ENCODE results near the gene INPP5A. TPM values are rescaled to one million over a fixed set of nuclear protein-coding genes. Genes with fewer than 3 reads are reported as not detected.

Gene INPP5A
- total and polyA plus RNA-seq, 2 of the 13 experiments (the other 11 are each of a cell fraction or from before 2014, with no cell fraction given), result 17.5 to 37.9 TPM

DNA sequence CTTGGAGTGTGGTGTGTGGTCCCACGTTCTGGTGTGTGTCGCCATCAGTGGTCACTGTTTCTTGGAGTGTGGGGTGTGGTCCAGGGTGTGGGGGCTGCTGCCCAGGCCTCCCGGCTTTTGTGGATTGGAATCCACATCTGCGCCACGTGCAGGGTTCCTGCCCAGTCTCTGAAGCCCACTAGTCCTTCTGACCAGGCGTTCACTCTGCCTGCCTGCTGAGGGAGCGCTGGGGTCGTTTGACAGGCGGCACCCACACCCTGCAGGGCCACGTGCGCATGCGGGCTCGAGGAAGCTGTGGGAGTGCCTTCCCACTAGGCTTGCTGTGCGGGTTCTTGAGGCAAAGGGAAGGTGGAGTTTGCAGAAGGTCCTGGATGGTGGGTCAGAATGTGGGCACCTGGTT is 51.4 kb downstream of the INPP5A start:
- Histone ChIP-seq H3K27ac (ENCODE audit: extremely low read length, insufficient read depth, low read length) (no peak overlapping the region), H3K4me3 (replicated peaks in 1 of 3; ENCODE audit: insufficient read depth in 1 of 3, low read depth in 2 of 3, low read length in 3 of 3) (no peak overlapping the region), H3K36me3 (replicated peaks in 1 of 2; ENCODE audit: control insufficient read depth in 1 of 2, insufficient read depth in 2 of 2, low read length in 2 of 2) (no peaks in the 10 kb centered on the region), H3K4me2 (ENCODE audit: low read depth, low read length) (no peak overlapping the region), H3K79me2 (ENCODE audit: insufficient read depth, low read length) (peaks cover 32% of the 10 kb centered on the region), H3K4me1 (ENCODE audit: insufficient read depth, low read length) (peaks cover 43% of the 10 kb centered on the region), H2AFZ (ENCODE audit: low read length) (no peak overlapping the region), H3K27me3 (ENCODE audit: control insufficient read depth in 1 of 2, insufficient read depth in 2 of 2, low read length in 2 of 2) (no peaks in the 10 kb centered on the region; a peak in 1 of 5 replicates), H3K9me3 (ENCODE audit: low read length) (no peaks in the 10 kb centered on the region), H4K20me1 (ENCODE audit: insufficient read depth, low read length) (no peaks in the 10 kb centered on the region), H3K9ac (ENCODE audit: insufficient read depth, low read depth, low read length) (no peak overlapping the region)
- CTCF ChIA-PET (ENCODE audit: low intra/inter-chr PET ratio, low total read pairs), result no interaction called here
- intact Hi-C loops (cut with micrococcal nuclease; ENCODE audit: unreplicated experiment), result no loop called here
- no TSS peak for BruUV-seq (replicated peaks)
- no peak for ATAC-seq
- in situ Hi-C loops (cut with HindIII; ENCODE audit: extremely low pct_ligation_motif_present, low pct_unique_long_range_greater_than_20kb), result no loop called here
- POLR2A ChIA-PET, result no interaction called here
- 100% methylated on average over 11 of the region's 14 CpGs for WGBS (ENCODE audit: low lambda C conversion rate)
- FAIRE-seq, result no peak
- no peak for DNase-seq (ENCODE audit: low spot score)
- TF ChIP-seq ZNF253 (CRISPR knock-in tag; IDR thresholded peaks at IDR 0.05; ENCODE audit: borderline replicate concordance) (no peak), ZFX (CRISPR knock-in tag; IDR thresholded peaks at IDR 0.05; ENCODE audit: low read depth) (no peak), NFE2L1 (CRISPR knock-in tag; IDR thresholded peaks at IDR 0.05; ENCODE audit: borderline replicate concordance) (no peak), TGIF2 (CRISPR knock-in tag; IDR thresholded peaks at IDR 0.05) (no peak), RNF2 (conservative IDR thresholded peaks at IDR 0.05; ENCODE audit: low read depth) (no peak), KLF9 (CRISPR knock-in tag; IDR thresholded peaks at IDR 0.05; ENCODE audit: low read depth) (no peak), HMGA1 (CRISPR knock-in tag; conservative IDR thresholded peaks at IDR 0.05) (no peak), ZBTB44 (CRISPR knock-in tag; IDR thresholded peaks at IDR 0.05) (no peak), ZKSCAN5 (CRISPR knock-in tag; IDR thresholded peaks at IDR 0.05) (no peak), ZNF44 (CRISPR knock-in tag; IDR thresholded peaks at IDR 0.05) (no peak), DMTF1 (CRISPR knock-in tag; IDR thresholded peaks at IDR 0.05) (no peak), ISX (CRISPR knock-in tag; conservative IDR thresholded peaks at IDR 0.05) (no peak)
- TF ChIP-seq, protein P1, sequence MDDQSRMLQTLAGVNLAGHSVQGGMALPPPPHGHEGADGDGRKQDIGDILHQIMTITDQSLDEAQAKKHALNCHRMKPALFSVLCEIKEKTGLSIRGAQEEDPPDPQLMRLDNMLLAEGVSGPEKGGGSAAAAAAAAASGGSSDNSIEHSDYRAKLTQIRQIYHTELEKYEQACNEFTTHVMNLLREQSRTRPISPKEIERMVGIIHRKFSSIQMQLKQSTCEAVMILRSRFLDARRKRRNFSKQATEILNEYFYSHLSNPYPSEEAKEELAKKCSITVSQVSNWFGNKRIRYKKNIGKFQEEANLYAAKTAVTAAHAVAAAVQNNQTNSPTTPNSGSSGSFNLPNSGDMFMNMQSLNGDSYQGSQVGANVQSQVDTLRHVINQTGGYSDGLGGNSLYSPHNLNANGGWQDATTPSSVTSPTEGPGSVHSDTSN (CRISPR knock-in tag; IDR thresholded peaks at IDR 0.05; ENCODE audit: borderline replicate concordance), result no peak
- TF ChIP-seq, protein P2, sequence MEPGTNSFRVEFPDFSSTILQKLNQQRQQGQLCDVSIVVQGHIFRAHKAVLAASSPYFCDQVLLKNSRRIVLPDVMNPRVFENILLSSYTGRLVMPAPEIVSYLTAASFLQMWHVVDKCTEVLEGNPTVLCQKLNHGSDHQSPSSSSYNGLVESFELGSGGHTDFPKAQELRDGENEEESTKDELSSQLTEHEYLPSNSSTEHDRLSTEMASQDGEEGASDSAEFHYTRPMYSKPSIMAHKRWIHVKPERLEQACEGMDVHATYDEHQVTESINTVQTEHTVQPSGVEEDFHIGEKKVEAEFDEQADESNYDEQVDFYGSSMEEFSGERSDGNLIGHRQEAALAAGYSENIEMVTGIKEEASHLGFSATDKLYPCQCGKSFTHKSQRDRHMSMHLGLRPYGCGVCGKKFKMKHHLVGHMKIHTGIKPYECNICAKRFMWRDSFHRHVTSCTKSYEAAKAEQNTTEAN (CRISPR knock-in tag; conservative IDR thresholded peaks at IDR 0.05), result no peak

Measured in HepG2 (cell line).